Uterus (tissue), 2 donors: Measurements from ENCODE around the gene PPP1R9A.

Source experiments
- CTCF ChIP-seq, 4 experiments: fragments of 200-600 bp in 2 of 4; fragments of 450-650 bp in 2 of 4; sonication (generic) in 2 of 4; IDR thresholded peaks; one replicate each; pipeline ENCODE4 v1.5.1; 2016 to 2019; ENCODE audit warnings: antibody characterized with exemption in 4 of 4, mild to moderate bottlenecking in 2 of 4, moderate library complexity in 1 of 4
- POLR2A ChIP-seq, 2 donors: fragments of 450-650 bp; IDR thresholded peaks; one replicate each; pipeline ENCODE4 v1.6.1; 2016; ENCODE audit warnings: antibody characterized with exemption in 2 of 2, mild to moderate bottlenecking in 1 of 2, moderate library complexity in 1 of 2

- TF ChIP-seq POLR2A (IDR thresholded peaks at IDR 0.05) (no peak), CTCF (IDR thresholded peaks at IDR 0.05) (no peak)
Observed at GRCh38 chr7:94904982-94905381, 2.4 kb upstream of the PPP1R9A start.
